T-helper 2 cell (primary cell): ENCODE results near the gene TNIP2.
"Not testable (repeated sequence)": the region's sequence is repeated elsewhere in the genome, so short reads cannot be mapped to it uniquely, and the experiment has no call there.

ENCODE experiments used
- DNase-seq, 5 experiments: peaks; one replicate each; pipeline versions ENCODE4 v3.0.0 to v3.0.0-alpha.2; 2012 to 2022

The TNIP2 gene

DNA sequence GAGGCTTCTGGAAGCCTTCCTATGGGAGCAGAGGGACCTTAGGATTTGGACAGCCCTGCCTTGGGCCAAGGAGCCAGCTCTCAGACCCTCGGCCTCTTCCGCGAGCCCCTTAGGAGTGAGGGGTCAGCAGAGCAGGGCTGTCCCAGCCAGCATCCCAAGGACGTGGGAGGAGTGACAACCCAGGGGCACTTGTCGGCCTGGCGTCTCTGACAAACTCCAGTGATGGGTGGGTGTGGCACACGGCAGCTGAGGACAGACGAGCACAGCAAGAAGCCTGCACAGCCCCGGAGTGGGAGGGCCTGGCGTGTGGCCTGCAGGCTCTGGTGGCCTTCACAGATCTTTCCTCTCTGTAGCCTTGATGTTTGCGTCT, 11.6 kb upstream of the TNIP2 start:
- no peak for DNase-seq

DNA sequence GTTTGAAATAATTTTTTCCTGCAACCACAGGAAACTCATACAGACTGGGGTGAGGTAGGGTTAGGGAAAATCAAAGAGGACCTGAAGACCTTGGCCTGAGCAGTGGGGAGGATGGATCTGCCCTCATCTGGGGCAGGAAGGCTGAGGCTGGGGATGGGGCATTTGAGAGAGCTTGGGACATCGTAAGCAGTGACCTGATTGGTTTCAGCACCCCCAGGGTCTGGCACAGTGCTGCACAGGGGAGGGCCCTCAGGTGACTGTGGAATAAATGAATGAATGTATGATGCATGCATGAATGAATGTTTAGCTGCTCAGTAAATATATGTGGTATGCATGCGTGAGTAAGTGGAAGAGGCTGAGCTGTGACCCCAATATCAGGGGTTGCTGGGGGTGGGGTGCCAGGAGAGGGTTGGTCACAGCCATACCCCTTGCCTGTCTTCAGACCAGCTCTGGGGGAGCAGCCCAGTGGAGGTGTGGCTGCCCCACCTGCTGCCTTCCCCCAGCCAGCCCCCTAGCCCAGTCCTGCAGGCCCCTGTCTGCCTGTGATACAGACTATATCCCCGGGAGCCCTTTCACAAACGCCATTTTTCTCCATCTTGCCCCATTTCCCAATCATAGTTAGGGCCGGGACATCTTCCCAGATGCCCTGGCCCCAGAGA, 11.0 kb upstream of the TNIP2 start:
- no peak for DNase-seq

DNA sequence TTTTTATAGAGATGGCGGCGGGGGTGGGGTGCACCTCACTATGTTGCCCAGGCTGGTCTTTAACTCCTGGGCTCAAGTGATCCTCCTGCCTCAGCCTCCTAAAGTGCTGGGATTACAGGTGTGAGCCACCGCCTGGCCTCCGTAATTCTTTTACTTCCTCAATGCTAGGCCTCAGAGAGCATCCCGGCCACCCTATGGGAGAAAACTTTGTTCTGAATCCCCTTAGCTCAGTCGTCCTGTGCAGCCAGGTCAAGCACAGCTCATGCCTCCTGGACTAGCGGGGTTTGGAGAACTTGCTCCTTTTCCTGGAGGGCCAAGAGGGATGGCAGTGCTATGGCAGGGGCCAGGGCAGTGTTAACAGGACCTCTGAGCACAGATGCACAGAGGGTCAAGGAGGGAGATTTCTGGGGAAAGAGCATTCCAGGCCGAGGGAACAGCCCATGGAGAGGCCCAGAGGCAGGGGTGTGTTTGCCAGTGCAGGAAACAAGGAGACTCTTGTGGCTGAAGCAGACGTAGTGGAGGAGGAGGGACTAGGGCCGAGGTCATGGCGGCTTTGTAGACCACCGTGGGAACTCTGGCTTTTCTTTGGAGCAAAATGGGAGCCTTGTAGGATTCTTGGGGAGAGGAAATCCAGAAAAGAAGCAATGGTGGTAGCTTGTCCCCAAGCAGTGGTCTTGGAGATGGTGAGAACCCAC, 9.8 kb upstream of the TNIP2 start:
- DNase-seq, result no peak

DNA sequence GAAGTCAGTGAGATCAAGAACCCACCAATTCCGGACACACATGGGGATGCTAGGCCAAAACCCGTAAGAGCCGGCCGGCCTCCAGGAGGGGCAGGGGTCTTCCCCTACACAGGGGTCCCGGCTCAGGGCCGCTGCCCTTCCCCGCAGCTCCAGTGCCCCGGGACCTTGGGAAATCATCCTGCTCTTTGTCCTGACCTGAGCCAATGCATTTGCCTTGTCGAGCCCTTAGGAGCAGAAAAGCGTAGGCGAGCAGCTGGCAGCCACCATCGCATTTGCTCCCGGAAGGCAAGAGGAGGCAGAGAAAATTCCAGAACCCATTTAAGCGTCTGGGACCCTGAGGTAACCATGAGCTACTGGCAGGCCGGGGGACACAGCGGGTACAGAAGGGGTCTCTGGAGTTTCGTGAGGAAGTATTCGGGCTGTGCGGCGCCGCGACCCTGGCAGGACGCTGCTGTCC, 7.4 kb upstream of the TNIP2 start:
- no peak for DNase-seq

DNA sequence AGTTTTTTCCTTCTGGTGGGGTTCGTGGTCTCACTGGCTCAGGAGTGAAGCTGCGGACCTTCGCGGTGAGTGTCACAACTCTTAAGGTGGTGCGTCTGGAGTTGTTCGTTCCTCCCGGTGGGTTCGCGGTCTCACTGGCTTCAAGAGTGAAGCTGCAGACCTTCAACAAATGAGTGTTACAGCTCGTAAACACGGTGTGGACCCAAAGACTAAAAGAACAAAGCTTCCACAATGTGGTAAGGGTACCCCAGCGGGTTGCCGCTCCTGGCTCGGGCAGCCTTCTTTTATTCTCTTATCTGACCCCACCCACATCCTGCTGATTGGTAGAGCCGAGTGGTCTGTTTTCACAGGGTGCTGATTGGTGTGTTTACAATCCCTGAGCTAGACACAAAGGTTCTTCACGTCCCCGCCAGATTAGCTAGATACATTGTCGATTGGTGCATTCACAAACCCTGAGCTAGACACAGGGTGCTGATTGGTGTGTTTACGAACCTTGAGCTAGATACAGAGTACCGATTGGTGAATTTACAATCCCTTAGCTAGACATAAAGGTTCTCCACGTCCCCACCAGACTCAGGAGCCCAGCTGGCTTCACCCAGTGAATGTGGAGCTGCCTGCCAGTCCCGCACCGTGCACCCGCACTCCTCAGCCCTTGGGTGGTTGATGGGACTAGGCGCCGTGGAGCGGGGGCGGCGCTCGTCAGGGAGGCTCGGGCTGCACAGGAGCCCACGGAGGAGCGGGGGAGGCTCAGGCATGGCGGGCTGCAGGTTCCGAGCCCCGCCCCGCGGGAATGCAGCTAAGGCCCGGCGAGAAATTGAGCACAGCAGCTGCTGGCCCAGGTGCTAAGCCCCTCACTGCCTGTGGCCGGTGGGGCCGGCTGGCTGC, 6.6 kb upstream of the TNIP2 start:
- not testable (repeated sequence) for DNase-seq

DNA sequence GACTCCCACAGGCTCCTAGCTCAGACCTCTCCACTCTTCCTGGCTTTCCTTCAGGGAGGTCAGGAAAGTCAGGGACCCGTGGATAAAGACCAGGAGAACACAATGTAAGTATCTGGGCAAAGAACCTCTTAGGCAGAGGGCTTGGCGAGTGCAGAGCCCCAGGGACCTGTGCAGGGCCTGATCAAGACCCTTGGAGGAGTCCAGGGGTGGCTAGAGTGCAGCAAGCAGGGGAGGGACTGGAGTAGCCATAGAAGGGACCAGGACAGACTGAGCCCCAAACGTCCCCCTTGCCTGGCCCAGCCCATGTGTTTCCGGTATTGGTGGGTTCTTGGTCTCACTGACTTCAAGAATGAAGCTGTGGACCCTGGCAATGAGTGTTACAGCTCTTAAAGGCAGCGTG, 5.9 kb upstream of the TNIP2 start:
- no peak for DNase-seq

DNA sequence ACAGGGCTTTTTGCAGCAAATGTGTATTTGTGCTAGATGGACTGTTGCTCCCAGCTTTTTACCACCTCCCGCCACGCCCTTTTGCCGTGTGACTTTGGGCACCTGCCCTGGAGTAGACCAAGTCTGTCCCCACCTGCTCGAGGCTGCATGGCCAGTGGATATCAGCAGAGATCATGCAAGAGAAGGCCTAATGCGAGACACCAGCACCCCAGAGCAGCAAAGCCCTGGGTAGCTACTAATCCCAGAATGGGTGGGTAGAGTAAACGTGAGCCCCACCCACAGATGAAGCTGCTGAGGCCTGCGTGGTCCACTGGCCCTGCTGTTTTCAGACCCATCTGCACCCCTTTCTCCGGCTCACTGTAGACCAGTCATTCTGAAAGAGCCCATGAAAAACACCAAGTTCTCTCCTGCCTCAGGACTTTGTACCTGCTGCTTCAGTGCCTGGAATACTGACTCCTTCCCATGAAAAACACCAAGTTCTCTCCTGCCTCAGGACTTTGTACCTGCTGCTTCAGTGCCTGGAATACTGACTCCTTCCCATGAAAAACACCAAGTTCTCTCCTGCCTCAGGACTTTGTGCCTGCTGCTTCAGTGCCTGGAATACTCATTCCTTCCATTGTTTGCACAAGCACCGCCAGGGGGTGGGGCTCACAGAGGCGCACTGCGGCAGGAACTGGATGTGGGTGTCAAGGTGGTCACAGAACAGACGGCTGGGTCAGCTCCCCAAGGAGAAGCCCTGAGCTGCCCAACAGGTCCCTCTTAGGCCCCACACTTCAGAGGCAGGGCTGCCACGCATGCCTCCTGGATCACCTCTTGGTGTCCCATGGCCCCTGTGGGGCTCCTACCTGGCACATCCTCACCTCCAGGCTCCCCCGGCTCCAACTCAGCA, 5.1 kb upstream of the TNIP2 start:
- DNase-seq, result no peak

DNA sequence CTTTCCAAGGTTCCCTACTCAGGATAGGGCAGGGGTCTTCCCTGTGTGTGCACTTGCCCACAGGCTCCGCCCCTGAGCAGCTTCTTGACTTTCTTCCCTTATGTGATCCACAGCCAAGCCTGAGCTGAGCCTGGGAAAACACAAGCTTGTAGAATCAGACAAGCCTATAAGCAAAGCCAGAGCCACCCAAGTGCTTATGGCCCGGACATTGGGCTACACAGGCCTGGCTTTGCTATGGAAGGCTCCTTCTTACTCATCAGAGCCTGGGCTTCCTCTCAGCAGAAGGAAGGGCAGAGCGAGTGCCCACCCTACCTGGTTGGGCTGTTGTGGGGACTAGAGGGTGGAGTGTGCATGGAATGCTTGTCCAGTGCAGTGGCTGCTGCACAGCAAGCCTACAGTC, 1.3 kb upstream of the TNIP2 start:
- DNase-seq, result no peak

DNA sequence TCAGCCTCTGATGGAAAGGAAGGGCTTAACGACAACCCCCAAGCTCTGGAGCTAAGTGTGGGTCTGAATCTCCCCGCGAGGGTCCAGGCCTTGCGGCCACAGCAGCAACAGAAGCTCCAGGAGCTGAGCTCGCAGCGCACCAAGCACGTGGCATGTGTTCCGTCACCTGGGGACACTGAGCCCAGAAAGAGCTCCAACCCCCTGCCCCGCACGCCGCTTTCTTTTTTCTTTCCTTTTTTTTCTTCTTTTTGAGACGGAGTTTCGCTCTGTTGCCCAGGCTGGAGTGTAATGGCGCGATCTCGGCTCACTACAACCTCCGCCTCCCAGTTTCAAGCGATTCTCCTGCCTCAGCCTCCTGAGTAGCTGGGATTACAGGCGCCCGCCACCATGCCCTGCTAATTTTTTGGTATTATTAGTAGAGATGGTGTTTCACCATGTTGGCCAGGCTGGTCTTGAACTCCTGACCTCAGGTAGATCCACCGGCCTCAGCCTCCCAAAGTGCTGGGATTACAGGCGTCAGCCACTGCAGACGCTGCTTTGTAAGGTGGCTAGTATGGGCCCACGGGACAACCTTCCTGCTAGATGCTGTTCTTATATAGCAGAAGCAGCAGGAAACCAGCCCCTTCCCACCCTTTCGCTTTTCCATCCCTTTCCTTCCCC, 685 bp upstream of the TNIP2 start:
- no peak for DNase-seq

DNA sequence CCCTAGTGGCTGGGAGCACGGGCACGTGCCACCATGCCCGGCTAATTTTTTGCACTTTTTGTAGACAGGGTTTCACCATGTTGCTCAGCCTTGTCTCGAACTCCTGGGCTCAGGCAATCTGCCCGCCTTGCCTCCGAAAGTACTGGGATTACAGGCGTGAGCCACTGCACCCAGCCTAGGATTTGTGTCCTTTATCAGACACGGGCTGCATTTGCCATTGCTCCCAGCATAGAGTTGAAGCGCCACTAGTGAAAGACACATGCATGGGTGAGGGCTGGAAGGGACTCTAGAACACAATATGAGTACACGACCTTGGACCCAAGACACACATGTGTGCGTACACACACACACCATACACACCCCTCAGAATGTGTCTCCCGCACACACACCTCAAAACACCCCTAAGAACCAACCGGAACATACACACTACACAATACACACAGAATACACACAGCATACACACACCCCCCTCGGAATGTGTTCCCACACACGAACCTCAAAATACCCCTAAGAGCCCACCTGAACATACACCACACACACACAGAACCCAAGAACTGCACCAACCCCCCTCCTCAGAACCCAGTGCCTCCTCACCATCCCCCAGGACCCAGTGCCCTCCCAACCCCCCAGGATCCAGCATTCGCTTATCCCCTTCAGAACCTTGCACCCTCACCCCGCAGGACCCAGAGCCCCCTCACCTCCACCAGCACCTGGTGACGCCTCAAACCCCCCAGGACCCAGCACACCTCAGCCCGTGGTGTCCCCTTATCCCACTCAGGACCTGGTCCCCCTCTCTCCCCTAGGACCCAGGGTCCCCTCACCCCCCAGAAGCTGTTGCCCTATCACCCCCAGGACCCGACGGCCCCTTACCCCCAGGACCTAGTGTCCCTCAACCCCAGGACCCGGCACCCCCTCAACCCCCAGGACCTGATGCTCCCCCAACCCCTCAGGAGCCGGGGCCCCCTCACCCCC, 1.0 kb downstream of the TNIP2 start:
- DNase-seq, result no peak

DNA sequence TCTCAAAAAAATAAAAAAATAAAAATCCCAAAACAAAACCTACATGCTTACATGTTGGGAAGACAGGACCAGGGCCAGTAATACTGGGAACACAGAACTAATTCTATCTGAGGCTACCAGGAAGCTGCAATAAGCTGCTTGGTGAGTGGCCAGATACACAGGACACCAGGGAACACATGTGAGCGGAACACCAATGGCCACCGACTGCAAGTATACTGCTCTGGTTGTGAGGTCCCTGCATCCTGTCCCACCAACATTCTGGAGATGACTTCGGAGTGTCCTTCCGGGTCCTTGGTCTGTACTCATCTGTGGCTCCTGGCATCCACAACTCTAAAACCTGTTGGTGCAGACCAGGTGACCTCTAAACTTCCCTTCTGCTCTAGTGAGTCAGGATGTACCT, 2.7 kb downstream of the TNIP2 start:
- no peak for DNase-seq

DNA sequence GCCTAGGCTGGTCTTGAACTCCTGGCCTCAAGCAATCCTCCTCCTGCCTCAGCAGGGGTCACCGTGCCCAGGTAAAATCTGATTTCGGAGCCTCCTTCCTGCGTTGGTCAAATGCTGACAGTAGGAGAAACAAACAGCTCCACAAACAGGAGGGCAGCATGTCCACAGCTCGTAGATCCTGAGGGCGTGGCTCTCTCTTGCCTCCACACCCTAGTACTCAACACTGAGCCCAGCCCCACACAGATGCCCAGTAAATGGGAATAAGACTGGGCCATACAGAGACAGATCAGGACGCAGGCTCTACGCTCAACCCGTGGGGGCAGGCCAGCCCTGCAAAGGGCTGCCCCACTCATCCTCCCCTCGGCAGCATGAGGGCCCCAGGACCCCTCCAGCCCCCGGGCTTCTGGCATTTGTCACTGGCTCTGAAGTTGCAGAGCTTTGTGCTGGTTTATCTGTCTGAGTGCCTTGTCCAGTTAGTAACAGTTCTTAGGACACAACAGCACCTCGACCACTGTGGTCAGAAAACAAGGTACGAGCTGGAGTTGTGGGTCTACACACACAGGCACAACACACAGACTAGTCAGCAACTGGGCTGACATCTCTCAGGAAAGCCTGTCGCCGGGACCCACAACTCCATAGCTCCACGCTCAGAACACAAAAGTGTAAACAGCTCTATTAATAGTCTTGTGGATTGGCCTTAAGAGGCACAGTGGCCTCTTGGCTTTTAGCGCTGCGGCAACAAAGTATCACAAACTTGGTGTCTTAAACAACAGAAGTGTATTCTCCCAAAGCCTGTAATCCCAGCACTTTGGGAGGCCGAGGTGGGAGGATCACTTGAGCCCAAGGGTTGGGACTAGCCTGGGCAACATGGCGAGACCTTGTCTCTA, 5.2 kb downstream of the TNIP2 start:
- no peak for DNase-seq

DNA sequence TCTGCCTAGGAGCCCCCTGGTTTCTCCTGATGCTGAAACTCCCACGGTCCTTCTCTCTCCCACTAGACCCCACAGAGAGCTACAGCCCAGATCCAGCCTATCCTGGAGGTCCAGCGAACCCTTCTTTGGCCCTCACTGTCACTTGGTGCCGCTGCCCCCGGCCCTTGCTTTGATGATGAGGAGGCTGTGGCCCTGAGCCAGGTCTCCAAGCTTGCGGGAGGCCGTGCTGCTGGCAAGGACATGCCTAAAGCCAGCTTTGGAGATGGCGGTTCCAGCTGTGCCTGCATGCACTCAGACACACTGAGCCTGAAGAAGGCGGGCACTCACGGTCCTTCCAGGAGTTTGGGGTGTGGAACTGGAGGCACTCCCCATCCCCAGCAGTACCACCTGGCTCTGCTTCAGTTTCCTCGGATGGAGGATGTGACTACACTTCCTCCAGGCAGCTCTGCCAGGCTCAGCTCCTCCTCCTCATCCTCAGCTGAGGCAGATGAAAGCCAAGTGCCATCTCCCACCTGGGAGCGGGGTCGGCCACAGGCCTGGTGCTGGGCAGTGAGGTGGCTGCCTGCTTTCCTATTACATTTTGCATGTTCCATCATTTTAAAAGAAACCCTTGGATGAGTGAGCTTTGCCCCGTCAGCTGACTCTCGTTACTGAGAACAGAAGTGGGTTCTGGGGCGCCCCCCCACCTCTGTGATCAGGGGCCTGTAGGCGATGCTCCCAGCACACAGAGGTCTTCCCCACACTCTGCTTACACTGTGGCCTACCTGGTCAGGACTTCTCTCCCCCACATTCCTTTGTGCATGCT, 9.0 kb downstream of the TNIP2 start:
- DNase-seq, result no peak

DNA sequence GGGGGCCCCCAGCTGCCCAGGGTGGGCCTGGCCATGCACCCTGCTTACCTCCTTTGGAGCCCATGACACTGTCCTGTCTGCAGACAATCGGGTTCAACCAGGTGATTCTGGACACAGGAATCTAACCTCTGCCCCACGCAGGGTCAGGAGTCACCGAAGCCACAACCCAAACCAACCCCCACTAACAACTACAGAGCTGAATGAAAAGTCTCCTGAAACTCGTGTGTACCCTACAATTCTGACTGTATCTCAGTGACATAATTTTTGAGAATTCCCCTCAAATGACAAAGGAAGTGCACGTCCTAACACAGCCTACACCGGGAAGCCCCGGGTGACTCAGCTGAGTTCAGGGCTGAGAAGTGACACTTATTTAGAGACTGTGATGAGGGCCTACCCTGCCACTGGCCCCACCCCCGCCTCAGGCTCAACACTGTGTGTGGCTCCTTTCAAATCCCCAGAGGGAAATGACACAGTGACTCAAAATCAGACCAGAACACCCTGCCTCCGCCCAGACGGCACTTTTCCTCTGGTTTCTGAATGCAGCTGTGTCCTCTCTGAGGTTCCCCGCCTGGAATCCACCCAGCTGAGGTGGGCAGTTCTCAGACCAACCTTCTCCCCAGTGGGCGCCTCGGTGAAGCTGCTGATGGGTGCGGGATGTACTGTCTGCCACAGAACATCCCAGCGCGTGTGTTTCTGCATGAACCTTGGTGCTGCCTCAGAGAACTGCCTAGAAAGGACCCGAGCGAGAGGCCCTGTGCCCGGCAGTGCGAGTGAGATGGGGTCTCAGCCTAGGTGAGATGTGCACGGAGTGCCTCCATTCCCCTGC, 9.9 kb downstream of the TNIP2 start:
- peak; percentile 42 to 94 (median 85) for DNase-seq

DNA sequence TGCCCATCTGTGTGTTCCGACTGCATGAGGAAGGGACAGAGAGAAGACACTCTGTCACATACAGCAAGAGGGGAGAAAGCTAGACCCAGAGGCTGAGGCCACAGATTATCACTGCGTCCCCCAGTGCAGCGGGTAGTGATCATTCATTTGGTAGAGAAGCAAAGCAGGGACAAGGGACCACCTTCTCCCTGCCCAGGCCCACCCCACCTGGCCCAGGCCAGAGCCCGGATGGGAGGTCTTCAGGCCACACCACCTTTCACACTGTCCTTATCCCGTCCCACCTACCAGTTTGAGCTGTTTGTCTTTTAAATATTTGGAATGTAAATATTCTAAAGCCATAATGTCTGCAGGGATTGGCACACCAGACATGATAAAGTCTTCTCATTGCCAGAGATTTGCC, 10.6 kb downstream of the TNIP2 start:
- no peak for DNase-seq

DNA sequence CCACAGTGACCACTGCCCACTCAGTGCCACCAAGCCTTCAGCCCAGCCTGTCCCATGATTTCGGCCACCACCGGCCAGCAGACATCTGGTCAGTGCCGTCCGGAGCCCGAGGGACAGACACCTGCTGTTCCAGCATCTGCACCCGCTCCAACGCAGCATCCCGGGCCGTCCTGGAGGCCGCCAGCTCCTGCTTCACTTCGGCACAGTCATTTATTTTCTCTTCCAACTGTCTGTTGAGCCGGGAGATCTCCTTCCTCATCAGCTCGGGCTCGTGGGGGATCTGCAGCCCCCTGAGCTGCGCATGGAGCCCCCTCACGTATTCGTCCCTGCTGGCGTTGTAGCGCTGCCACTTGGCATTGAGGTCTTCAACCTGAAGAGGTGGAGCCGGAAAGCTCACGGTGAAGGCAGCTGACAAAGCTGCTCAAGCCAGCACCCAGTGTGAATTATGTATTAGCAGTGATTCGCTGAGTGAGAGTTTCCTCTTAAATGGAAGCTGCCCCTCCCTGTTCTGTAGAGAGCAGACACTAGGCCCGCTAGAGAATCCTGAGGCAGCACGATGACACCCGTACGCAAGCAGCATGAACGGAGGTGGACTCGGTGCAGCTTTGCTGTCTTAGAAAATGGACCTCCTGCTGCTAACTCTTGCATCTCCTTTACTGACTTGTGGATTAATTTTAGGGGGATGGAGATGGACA, 11.4 kb downstream of the TNIP2 start:
- DNase-seq, result no peak
